OCI-LY3 (cell line): Measurements from ENCODE around the gene ASIC3.
"Not testable (repeated sequence)": the region's sequence is repeated elsewhere in the genome, so short reads cannot be mapped to it uniquely, and the experiment has no call there.

ENCODE experiments used
- H2AFZ ChIP-seq: fragments of 200-600, 300-600 bp; shearing (Covaris generic); 2 replicates; pipeline ENCODE4 v1.6.0; 2014; ENCODE audit warnings: antibody characterized with exemption, low read depth, low read length
- H3K27ac ChIP-seq: fragments of 200-600, 300-600 bp; sonication (generic); 2 replicates; pipeline ENCODE4 v1.5.1; 2014; ENCODE audit warnings: mild to moderate bottlenecking, low read length, moderate library complexity, mixed read lengths
- H3K27me3 ChIP-seq: fragments of 200-600, 300-600 bp; sonication (generic); 2 replicates; pipeline ENCODE4 v1.6.1; 2014; ENCODE audit warnings: low read depth, low read length, mixed read lengths
- H3K36me3 ChIP-seq: fragments of 200-600, 300-600 bp; sonication (generic); replicated peaks from 2 replicates; pipeline ENCODE3; 2014; ENCODE audit warnings: low read depth, low read length, mixed read lengths
- H3K4me1 ChIP-seq: fragments of 300-600, 200-600 bp; sonication (generic); 2 replicates; pipeline ENCODE4 v1.6.1; 2014; ENCODE audit warnings: low read length, mixed read lengths
- H3K4me2 ChIP-seq: fragments of 200-600, 300-600 bp; sonication (generic); 2 replicates; pipeline ENCODE4 v1.6.1; 2014; ENCODE audit warnings: low read length, mixed read lengths
- H3K4me3 ChIP-seq: fragments of 300-600, 200-600 bp; sonication (generic); 2 replicates; pipeline ENCODE4 v1.5.1; 2014; ENCODE audit warnings: antibody characterized with exemption, mild to moderate bottlenecking, low read length, moderate library complexity
- H3K79me2 ChIP-seq: fragments of 300-600, 200-600 bp; shearing (Covaris generic); 2 replicates; pipeline ENCODE4 v1.6.1; 2014; ENCODE audit warnings: mild to moderate bottlenecking, low read length, mixed read lengths
- H3K9ac ChIP-seq: fragments of 300-600, 200-600 bp; shearing (Covaris generic); 2 replicates; pipeline ENCODE4 v1.6.0; 2014; ENCODE audit warnings: mild to moderate bottlenecking, low read length, moderate library complexity
- H3K9me3 ChIP-seq: fragments of 200-600, 300-600 bp; shearing (Covaris generic); 2 replicates; pipeline ENCODE4 v1.6.1; 2014; ENCODE audit warnings: low read length, mixed read lengths; ENCODE audit not compliant: insufficient read depth
- H4K20me1 ChIP-seq: fragments of 200-600, 300-600 bp; sonication (generic); 2 replicates; pipeline ENCODE4 v1.6.1; 2016; ENCODE audit warnings: low read length, mixed read lengths; ENCODE audit not compliant: insufficient read depth
- EZH2phosphoT487 ChIP-seq: fragments of 200-600 bp; shearing (Covaris generic); IDR thresholded peaks from 2 replicates; pipeline ENCODE4 v1.6.1; 2018; ENCODE audit warnings: antibody characterized with exemption, mixed run types, low read depth
- TF ChIP-seq, protein P1 (sequence below): fragments of 200-600, 300-600 bp; sonication (generic); IDR thresholded peaks from 2 replicates; pipeline ENCODE4 v1.5.1; 2014; ENCODE audit warnings: antibody characterized with exemption, low read length, low read depth

The ASIC3 gene

DNA sequence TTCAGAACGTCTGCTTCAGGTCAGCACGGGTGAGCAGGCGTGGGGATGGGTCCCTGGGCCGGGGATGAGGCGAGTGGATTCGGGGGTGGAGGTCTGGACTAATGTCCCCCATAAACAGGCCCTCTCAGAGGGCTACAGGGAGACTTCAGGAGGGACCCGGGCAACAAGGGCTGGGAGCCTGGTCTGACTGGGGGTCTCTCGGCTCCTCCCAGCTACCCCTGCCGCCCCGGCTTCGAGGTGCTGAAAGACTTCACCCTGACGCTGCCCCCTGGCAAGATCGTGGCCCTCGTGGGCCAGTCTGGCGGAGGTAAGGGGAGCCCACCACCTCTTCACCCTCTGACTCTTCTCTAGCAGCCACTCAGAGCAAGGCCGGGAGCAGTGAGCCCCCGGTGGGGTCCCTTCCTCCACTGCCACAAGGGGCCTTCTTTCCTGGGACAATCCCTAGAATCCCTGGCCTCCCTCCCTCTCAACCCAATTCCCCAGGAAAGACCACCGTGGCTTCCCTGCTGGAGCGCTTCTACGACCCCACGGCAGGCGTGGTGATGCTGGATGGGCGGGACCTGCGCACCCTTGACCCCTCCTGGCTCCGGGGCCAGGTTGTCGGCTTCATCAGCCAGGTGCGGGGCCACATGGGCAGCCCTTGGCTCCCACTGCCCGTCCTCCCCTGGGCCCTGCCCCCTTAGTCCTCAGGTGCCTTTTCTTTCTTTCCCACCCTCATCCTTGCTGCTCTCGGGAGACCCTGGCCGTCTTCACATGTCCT, 7.5 kb upstream of the ASIC3 start:
- Histone ChIP-seq H3K9me3 (no peaks in the 10 kb centered on the region), H3K36me3 (no peaks in the 10 kb centered on the region), H3K79me2 (no peaks in the 10 kb centered on the region), H2AFZ (no peak overlapping the region), H3K9ac (no peak overlapping the region), H3K27me3 (no peaks in the 10 kb centered on the region), H3K4me2 (no peak overlapping the region), H3K4me3 (no peak overlapping the region), H3K4me1 (no peaks in the 10 kb centered on the region), H3K27ac (no peak overlapping the region), H4K20me1 (no peaks in the 10 kb centered on the region)
- no peak for TF ChIP-seq EZH2phosphoT487
- TF ChIP-seq, protein P1, sequence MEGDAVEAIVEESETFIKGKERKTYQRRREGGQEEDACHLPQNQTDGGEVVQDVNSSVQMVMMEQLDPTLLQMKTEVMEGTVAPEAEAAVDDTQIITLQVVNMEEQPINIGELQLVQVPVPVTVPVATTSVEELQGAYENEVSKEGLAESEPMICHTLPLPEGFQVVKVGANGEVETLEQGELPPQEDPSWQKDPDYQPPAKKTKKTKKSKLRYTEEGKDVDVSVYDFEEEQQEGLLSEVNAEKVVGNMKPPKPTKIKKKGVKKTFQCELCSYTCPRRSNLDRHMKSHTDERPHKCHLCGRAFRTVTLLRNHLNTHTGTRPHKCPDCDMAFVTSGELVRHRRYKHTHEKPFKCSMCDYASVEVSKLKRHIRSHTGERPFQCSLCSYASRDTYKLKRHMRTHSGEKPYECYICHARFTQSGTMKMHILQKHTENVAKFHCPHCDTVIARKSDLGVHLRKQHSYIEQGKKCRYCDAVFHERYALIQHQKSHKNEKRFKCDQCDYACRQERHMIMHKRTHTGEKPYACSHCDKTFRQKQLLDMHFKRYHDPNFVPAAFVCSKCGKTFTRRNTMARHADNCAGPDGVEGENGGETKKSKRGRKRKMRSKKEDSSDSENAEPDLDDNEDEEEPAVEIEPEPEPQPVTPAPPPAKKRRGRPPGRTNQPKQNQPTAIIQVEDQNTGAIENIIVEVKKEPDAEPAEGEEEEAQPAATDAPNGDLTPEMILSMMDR = no peak

DNA sequence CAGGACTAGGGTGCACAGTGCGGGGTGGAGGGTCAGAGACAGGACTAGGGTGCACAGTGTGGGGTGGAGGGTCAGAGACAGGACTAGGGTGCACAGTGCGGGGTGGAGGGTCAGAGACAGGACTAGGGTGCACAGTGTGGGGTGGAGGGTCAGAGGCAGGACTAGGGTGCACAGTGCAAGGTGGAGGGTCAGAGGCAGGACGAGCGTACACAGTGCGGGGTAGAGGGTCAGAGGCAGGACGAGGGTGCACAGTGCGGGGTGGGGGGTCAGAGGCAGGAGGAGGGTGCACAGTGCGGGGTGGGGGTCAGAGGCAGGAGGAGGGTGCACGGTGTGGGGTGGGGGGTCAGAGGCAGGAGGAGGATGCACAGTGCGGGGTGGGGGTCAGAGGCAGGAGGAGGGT, 4.9 kb upstream of the ASIC3 start:
- not testable (repeated sequence) for H4K20me1 ChIP-seq, H3K9me3 ChIP-seq, H3K79me2 ChIP-seq, H3K27ac ChIP-seq, H3K4me2 ChIP-seq, H3K4me3 ChIP-seq, H2AFZ ChIP-seq, H3K36me3 ChIP-seq, H3K9ac ChIP-seq, H3K27me3 ChIP-seq, H3K4me1 ChIP-seq

DNA sequence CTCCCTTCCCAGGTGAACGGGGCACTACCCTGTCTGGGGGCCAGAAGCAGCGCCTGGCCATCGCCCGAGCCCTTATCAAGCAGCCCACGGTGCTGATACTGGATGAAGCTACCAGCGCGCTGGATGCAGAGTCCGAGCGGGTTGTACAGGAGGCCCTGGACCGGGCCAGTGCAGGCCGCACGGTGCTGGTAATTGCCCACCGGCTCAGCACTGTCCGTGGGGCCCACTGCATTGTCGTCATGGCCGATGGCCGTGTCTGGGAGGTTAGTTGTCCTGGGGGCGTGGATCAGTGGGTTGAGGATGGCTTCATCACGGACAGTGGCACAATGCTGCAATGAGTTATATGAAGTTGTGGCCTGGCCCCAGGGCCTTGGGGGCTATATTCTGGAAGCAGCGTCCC, 4.4 kb upstream of the ASIC3 start:
- no peaks in the 10 kb centered on the region for H4K20me1 ChIP-seq
- H3K79me2 ChIP-seq = no peaks in the 10 kb centered on the region
- no peak overlapping the region for H3K27ac ChIP-seq
- H2AFZ ChIP-seq = no peak overlapping the region
- no peak overlapping the region for H3K9ac ChIP-seq
- H3K27me3 ChIP-seq = no peaks in the 10 kb centered on the region
- H3K4me2 ChIP-seq = no peak overlapping the region
- no peaks in the 10 kb centered on the region for H3K4me1 ChIP-seq
- no peaks in the 10 kb centered on the region for H3K36me3 ChIP-seq
- TF ChIP-seq, protein P1 = no peak
- TF ChIP-seq EZH2phosphoT487 = no peak
- no peaks in the 10 kb centered on the region for H3K9me3 ChIP-seq
- H3K4me3 ChIP-seq = no peak overlapping the region

DNA sequence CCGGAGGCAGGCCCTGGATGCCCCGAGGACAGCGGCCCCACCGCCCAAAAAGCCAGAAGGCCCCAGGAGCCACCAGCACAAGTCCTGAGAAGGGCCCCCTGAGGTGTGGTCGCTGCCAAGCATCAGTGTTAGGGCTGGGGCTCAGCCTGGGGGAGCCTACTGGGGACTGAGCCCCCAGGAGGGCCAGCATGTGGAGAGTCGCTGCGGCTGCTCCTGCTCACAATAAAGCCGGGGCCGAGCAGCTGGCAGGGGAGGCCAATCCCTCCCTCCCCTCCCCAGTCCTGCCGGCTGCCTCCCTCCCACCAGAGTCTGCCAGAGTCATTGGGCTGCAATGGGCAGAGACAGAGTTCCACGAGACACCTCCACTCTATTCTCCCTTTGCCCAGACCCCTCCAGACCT, 3.1 kb upstream of the ASIC3 start:
- H4K20me1 ChIP-seq = no peaks in the 10 kb centered on the region

More for the DNA sequence above, 3.1 kb upstream of the ASIC3 start:
- H3K4me1 ChIP-seq = no peaks in the 10 kb centered on the region
- H2AFZ ChIP-seq = no peak overlapping the region
- no peaks in the 10 kb centered on the region for H3K9me3 ChIP-seq
- no peak overlapping the region for H3K4me3 ChIP-seq
- no peaks in the 10 kb centered on the region for H3K79me2 ChIP-seq
- TF ChIP-seq EZH2phosphoT487 = no peak
- TF ChIP-seq, protein P1 = no peak
- H3K9ac ChIP-seq = no peak overlapping the region
- no peaks in the 10 kb centered on the region for H3K36me3 ChIP-seq
- H3K27ac ChIP-seq = no peak overlapping the region
- no peak overlapping the region for H3K4me2 ChIP-seq
- H3K27me3 ChIP-seq = no peaks in the 10 kb centered on the region
